Trophoblast cell (in vitro differentiated cells and primary cell): ENCODE data around the gene SRGAP3.

ENCODE experiments used
- DNase-seq, 2 donors: peaks; one replicate each; pipeline ENCODE4 v3.0.0-alpha.2; 2016
- H2AFZ ChIP-seq: 2 replicates; pipeline ENCODE4 v1.6.1; 2013; ENCODE audit warnings: low read length, moderate library complexity, mild to moderate bottlenecking; ENCODE audit not compliant: insufficient read depth, poor library complexity
- H2AK5ac ChIP-seq: 2 replicates; pipeline ENCODE4 v1.6.1; 2013; ENCODE audit warnings: mild to moderate bottlenecking, low read length
- H2BK120ac ChIP-seq: 2 replicates; pipeline ENCODE4 v1.6.1; 2013; ENCODE audit warnings: low read length, mild to moderate bottlenecking, moderate library complexity; ENCODE audit not compliant: insufficient read depth, poor library complexity
- H2BK12ac ChIP-seq: 2 replicates; pipeline ENCODE4 v1.6.1; 2013; ENCODE audit warnings: mild to moderate bottlenecking, low read length, moderate library complexity
- H2BK5ac ChIP-seq: 2 replicates; pipeline ENCODE4 v1.6.1; 2013; ENCODE audit warnings: low read length, low read depth, moderate library complexity, mild to moderate bottlenecking; ENCODE audit not compliant: poor library complexity
- H3K14ac ChIP-seq: 2 replicates; pipeline ENCODE4 v1.6.1; 2013; ENCODE audit warnings: mild to moderate bottlenecking, low read length
- H3K18ac ChIP-seq: 2 replicates; pipeline ENCODE4 v1.6.1; 2013; ENCODE audit warnings: mild to moderate bottlenecking, low read length
- H3K23ac ChIP-seq: 2 replicates; pipeline ENCODE4 v1.6.1; 2013; ENCODE audit warnings: low read length
- H3K27ac ChIP-seq: 2 replicates; pipeline ENCODE4 v1.5.1; 2013; ENCODE audit warnings: low read depth, mild to moderate bottlenecking, inconsistent platforms, low read length, moderate library complexity
- H3K27me3 ChIP-seq: 2 replicates; pipeline ENCODE4 v1.6.1; 2013; ENCODE audit warnings: inconsistent platforms, mild to moderate bottlenecking, low read length, moderate library complexity; ENCODE audit not compliant: insufficient read depth
- H3K36me3 ChIP-seq, 2 experiments: 1 replicate in 1 of 2; 2 replicates in 1 of 2; pipeline ENCODE4 v1.6.1; 2013; ENCODE audit warnings: low read length in 2 of 2, mild to moderate bottlenecking in 2 of 2, moderate library complexity in 1 of 2; ENCODE audit not compliant: insufficient read depth in 2 of 2, control insufficient read depth in 1 of 2
- H3K4ac ChIP-seq: 2 replicates; pipeline ENCODE4 v1.6.1; 2013; ENCODE audit warnings: low read depth, mild to moderate bottlenecking, low read length, moderate library complexity
- H3K4me1 ChIP-seq, 2 experiments: 1 replicate in 1 of 2; 2 replicates in 1 of 2; pipeline ENCODE4 v1.6.1; 2013; ENCODE audit warnings: low read length in 2 of 2, mild to moderate bottlenecking in 2 of 2, moderate library complexity in 1 of 2; ENCODE audit not compliant: insufficient read depth in 2 of 2, control insufficient read depth in 1 of 2
- H3K4me2 ChIP-seq: 2 replicates; pipeline ENCODE4 v1.6.1; 2013; ENCODE audit warnings: inconsistent platforms, mild to moderate bottlenecking, low read length, moderate library complexity
- H3K4me3 ChIP-seq: 2 replicates; pipeline ENCODE4 v1.5.1; 2013; ENCODE audit warnings: mild to moderate bottlenecking, low read depth, low read length, inconsistent platforms
- H3K79me1 ChIP-seq: one replicate; pipeline ENCODE4 v1.6.1; 2013; ENCODE audit warnings: low read length
- H3K79me2 ChIP-seq: 2 replicates; pipeline ENCODE4 v1.6.1; 2013; ENCODE audit warnings: low read length, mild to moderate bottlenecking; ENCODE audit not compliant: control insufficient read depth, insufficient read depth, poor library complexity
- H3K9ac ChIP-seq: 2 replicates; pipeline ENCODE4 v1.6.1; 2013; ENCODE audit warnings: mild to moderate bottlenecking, low read length
- H3K9me3 ChIP-seq: 2 replicates; pipeline ENCODE4 v1.6.1; 2013; ENCODE audit warnings: low read depth, mild to moderate bottlenecking, control low read depth, inconsistent platforms, low read length; ENCODE audit not compliant: insufficient read depth
- H4K12ac ChIP-seq: 2 replicates; pipeline ENCODE4 v1.6.1; 2013; ENCODE audit warnings: low read depth, mild to moderate bottlenecking, low read length, moderate library complexity
- H4K8ac ChIP-seq: 2 replicates; pipeline ENCODE4 v1.6.1; 2013; ENCODE audit warnings: low read depth, mild to moderate bottlenecking, low read length, moderate library complexity
- H4K91ac ChIP-seq: one replicate; pipeline ENCODE4 v1.6.1; 2013; ENCODE audit warnings: low read depth, mild to moderate bottlenecking, low read length, moderate library complexity
- WGBS: extraction: QIAGEN DNeasy Blood & Tissue Kit; methylation state at CpG from one replicate; pipeline ENCODE4 v1.1.7; 2013; ENCODE audit warnings: missing lambda C conversion rate; ENCODE audit not compliant: insufficient read length, insufficient coverage; ENCODE audit errors: extremely low coverage; 5-methylcytosine and 5-hydroxymethylcytosine counted together

SRGAP3 gene

GRCh38 chr3:9104121-9104520 lies 145.3 kb downstream of the SRGAP3 start:
- H3K27me3 ChIP-seq: no peaks in the 10 kb centered on the region
- no peak overlapping the region for H3K4me3 ChIP-seq
- no peak overlapping the region for H2AFZ ChIP-seq
- peak overlapping the region; percentile 55 for H3K18ac ChIP-seq
- peak; percentile 34 to 92 for DNase-seq
- H3K4me1 ChIP-seq: peaks cover 23 to 25% of the 10 kb centered on the region in 2 experiments
- H2AK5ac ChIP-seq: peak overlapping the region; percentile 84
- peak overlapping the region; percentile 26 for H4K8ac ChIP-seq
- peaks cover 1% of the 10 kb centered on the region for H3K79me2 ChIP-seq
- no peaks in the 10 kb centered on the region for H3K36me3 ChIP-seq
- peak overlapping the region; percentile 63 for H2BK5ac ChIP-seq
- no peak overlapping the region for H3K4ac ChIP-seq
- H2BK120ac ChIP-seq: peak overlapping the region; percentile 91
- peak overlapping the region; percentile 93 for H2BK12ac ChIP-seq
- H3K23ac ChIP-seq: no peak overlapping the region
- no peak overlapping the region for H4K12ac ChIP-seq
- H3K14ac ChIP-seq: peak overlapping the region; percentile 52
- WGBS: 100% methylated on average over 1 of the region's 4 CpGs
- H3K27ac ChIP-seq: peak overlapping the region; percentile 85
- no peak overlapping the region for H3K4me2 ChIP-seq
- peak overlapping the region; percentile 76 for H4K91ac ChIP-seq
- H3K9me3 ChIP-seq: no peaks in the 10 kb centered on the region
- H3K79me1 ChIP-seq: peaks cover 17% of the 10 kb centered on the region
- no peak overlapping the region for H3K9ac ChIP-seq

DNA sequence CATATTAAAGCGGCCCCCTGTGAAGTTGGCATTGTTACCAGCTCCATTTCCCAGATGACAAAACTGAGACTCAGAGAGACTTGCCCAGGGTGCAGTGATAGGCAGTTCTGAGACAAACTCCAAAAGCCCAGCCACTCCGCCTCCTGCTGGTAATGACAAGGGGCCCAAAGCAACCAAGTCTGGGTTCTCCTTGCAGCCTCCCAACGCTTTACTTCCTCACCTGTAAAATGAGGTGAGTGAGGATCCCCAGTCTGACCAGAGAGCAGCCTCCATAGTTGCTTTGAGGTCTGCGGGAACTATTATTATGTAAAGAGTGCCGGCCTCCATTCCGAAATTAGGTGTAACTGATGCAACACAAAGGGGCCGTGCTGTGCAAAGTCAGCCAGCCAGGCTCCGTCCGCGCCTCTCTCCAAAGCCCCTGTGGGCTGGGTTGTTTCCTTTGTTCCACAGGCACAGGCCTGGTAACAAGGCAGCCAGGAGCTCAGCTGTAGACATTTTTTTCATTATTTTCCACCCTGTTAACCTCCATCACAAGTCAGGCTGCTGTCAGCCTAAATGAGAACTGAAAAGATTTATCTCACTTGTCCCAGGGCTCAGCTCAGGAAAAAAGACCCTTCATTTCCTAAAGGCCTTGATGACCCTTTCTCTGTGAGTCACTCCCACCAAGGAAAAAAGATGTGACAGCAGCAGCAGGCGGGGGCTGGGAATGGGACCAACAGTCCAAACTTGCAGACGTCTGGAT lies 147.0 kb downstream of the SRGAP3 start:
- Histone ChIP-seq H4K12ac (no peak overlapping the region), H3K4me3 (no peak overlapping the region), H2AK5ac (peak overlapping the region; percentile 85), H3K4ac (peak overlapping the region; percentile 34), H2BK12ac (peak overlapping the region; percentile 80), H2AFZ (peak overlapping the region; percentile 15), H3K18ac (peak overlapping the region; percentile 81), H3K36me3 (no peaks in the 10 kb centered on the region), H3K79me1 (peaks cover 17% of the 10 kb centered on the region), H3K79me2 (peaks cover 1% of the 10 kb centered on the region), H2BK5ac (peak overlapping the region; percentile 58), H3K9me3 (no peaks in the 10 kb centered on the region), H4K91ac (peak overlapping the region; percentile 88), H3K9ac (no peak overlapping the region), H3K27ac (peak overlapping the region; percentile 83), H2BK120ac (peak overlapping the region; percentile 93), H3K4me2 (no peak overlapping the region), H4K8ac (peak overlapping the region; percentile 75), H3K4me1 (peaks cover 23 to 25% of the 10 kb centered on the region in 2 experiments), H3K27me3 (no peaks in the 10 kb centered on the region), H3K23ac (no peak overlapping the region), H3K14ac (peak overlapping the region; percentile 61)
- no CpG with 5 or more reads among the region's 12 CpGs for WGBS
- no peak for DNase-seq

- no CpG with 5 or more reads among the region's 12 CpGs for WGBS
- Histone ChIP-seq H2BK5ac (no peak overlapping the region), H3K79me2 (peaks cover 1% of the 10 kb centered on the region), H3K27me3 (no peaks in the 10 kb centered on the region), H2AK5ac (no peak overlapping the region), H4K91ac (peak overlapping the region; percentile 88), H3K9ac (no peak overlapping the region), H3K4me3 (no peak overlapping the region), H3K18ac (no peak overlapping the region), H3K23ac (no peak overlapping the region), H3K79me1 (peaks cover 17% of the 10 kb centered on the region), H2BK120ac (no peak overlapping the region), H3K14ac (no peak overlapping the region), H4K12ac (no peak overlapping the region), H3K36me3 (no peaks in the 10 kb centered on the region), H3K4me2 (no peak overlapping the region), H2AFZ (no peak overlapping the region), H3K4me1 (peaks cover 23 to 25% of the 10 kb centered on the region in 2 experiments), H3K27ac (no peak overlapping the region), H4K8ac (no peak overlapping the region), H2BK12ac (peak overlapping the region; percentile 29), H3K9me3 (no peaks in the 10 kb centered on the region), H3K4ac (no peak overlapping the region)
- no peak for DNase-seq
Observed at GRCh38 chr3:9101286-9101685, 148.2 kb downstream of the SRGAP3 start.

DNA sequence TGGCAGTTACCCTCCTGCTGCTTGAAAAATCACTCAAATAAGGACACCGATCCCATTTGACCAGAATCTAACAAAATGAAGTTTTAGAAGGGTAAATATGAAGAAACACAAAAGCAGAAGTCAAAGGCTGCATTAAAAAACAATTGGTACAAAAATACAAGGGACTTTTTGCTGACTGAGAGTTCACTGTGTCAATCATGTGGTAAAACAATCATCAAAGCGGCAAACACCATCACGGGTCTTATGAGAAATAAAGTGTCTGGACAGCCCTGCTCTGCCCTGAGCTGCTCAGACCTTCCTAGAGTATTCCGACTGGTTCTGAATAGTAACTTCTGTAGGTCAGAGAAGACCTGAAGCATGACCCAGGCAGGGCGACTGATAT lies 148.9 kb downstream of the SRGAP3 start:
- peak in 1 of 2 donors; percentile 15 for DNase-seq
- no CpG with 5 or more reads among the region's 5 CpGs for WGBS
- H3K79me1 ChIP-seq: peaks cover 14% of the 10 kb centered on the region

More for the DNA sequence above, 148.9 kb downstream of the SRGAP3 start:
- H2BK120ac ChIP-seq: no peak overlapping the region
- no peak overlapping the region for H4K12ac ChIP-seq
- H2BK12ac ChIP-seq: no peak overlapping the region
- H3K4me3 ChIP-seq: no peak overlapping the region
- no peak overlapping the region for H3K18ac ChIP-seq
- H3K27ac ChIP-seq: no peak overlapping the region
- H4K8ac ChIP-seq: no peak overlapping the region
- H2BK5ac ChIP-seq: no peak overlapping the region
- H4K91ac ChIP-seq: no peak overlapping the region
- no peak overlapping the region for H2AFZ ChIP-seq
- H2AK5ac ChIP-seq: no peak overlapping the region
- H3K27me3 ChIP-seq: no peaks in the 10 kb centered on the region
- H3K4ac ChIP-seq: no peak overlapping the region
- peaks cover 21 to 25% of the 10 kb centered on the region in 2 experiments for H3K4me1 ChIP-seq
- no peak overlapping the region for H3K9ac ChIP-seq
- no peaks in the 10 kb centered on the region for H3K9me3 ChIP-seq
- H3K79me2 ChIP-seq: peaks cover 1% of the 10 kb centered on the region
- no peak overlapping the region for H3K4me2 ChIP-seq
- H3K14ac ChIP-seq: no peak overlapping the region
- no peaks in the 10 kb centered on the region for H3K36me3 ChIP-seq
- H3K23ac ChIP-seq: no peak overlapping the region
